ENCODE data around the gene ZC3H12C.

The ZC3H12C gene

DNA sequence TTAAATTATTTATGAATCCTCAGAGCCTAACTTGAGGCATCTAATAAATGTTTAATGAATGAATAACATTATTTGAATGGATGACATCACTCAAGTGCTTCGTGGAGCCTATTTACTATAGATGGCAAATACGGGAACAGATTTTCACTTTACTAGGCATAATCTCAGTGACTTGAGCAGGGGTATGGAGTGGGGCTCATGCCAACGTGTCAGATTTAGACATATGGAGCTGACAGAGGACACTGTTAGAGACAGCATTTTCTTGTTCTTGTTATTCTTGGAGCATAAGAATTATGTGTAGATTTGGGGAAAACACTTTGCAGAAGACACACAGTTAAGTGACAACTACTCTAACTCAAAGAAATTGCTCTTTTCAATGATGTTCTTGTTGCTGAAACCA is 124.7 kb downstream of the ZC3H12C start:
- DNase-seq (ENCODE audit: low read depth, low spot score), result no peak
- ChIA-PET CTCF (interaction anchor here (0.5 to 2.1 kb wide), 3 partner anchors 17 to 1019 kb away, joined by 3 to 11 read pairs (median 5); no protein-coding TSS in a partner anchor), POLR2A (no interaction called here)
- TF ChIP-seq, protein P1, sequence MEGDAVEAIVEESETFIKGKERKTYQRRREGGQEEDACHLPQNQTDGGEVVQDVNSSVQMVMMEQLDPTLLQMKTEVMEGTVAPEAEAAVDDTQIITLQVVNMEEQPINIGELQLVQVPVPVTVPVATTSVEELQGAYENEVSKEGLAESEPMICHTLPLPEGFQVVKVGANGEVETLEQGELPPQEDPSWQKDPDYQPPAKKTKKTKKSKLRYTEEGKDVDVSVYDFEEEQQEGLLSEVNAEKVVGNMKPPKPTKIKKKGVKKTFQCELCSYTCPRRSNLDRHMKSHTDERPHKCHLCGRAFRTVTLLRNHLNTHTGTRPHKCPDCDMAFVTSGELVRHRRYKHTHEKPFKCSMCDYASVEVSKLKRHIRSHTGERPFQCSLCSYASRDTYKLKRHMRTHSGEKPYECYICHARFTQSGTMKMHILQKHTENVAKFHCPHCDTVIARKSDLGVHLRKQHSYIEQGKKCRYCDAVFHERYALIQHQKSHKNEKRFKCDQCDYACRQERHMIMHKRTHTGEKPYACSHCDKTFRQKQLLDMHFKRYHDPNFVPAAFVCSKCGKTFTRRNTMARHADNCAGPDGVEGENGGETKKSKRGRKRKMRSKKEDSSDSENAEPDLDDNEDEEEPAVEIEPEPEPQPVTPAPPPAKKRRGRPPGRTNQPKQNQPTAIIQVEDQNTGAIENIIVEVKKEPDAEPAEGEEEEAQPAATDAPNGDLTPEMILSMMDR (IDR thresholded peaks at IDR 0.05; ENCODE audit: insufficient read depth, low read length, missing control alignments), result no peak
- H3K4me3 ChIP-seq (ENCODE audit: low read depth, low read length), result no peak overlapping the region

DNA sequence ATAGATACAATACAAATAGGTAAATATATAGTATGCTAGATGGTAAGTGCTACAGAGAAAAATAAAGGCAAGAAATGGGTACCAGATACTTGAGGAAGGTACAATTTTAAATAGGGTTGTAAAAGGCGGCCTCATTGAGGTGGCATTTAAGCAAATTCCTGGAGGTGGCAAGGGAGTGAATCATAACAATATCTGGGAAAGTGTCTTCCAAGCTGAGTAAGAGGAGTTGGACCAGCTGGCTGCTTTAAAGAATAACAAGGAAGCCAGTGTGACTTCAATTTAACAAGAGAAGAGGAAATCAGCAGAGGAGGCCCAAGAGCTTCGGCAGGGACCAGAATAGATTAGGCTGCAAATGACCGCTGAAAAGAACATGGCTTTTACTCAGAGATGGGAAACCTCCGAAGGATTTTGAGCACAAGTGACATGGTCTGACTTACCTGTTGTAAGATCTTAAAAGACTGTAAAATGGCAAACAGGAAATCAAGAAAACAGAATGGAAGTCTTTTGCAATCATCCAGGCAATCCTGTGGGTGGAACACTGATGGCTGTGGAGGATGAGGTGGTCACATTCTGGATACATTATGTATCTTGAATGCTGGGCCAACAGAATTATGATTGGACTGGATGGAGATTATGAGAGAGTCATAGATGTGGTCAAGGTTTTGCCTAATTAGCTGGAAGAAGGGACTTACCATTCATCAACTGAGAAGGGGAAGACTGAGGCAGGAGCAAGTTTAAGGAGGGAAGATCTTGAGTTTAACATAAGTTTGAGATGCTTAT is 126.0 kb downstream of the ZC3H12C start:
- POLR2A ChIA-PET, result no interaction called here
- DNase-seq (ENCODE audit: low read depth, low spot score), result no peak
- H3K4me3 ChIP-seq (ENCODE audit: low read depth, low read length), result no peak overlapping the region
- TF ChIP-seq, protein P1 (IDR thresholded peaks at IDR 0.05; ENCODE audit: insufficient read depth, low read length, missing control alignments), result no peak
- CTCF ChIA-PET, result interaction anchor here (1.4 to 2.1 kb wide), 3 partner anchors 18 to 214 kb away, joined by 3 to 11 read pairs (median 5); no protein-coding TSS in a partner anchor
